AG08395 (cell line): Measurements from ENCODE around the gene RMND5B.
A peak's percentile ranks its signal among the peaks of the same experiment; 100 is the strongest.
"Not testable (repeated sequence)": the region's sequence is repeated elsewhere in the genome, so short reads cannot be mapped to it uniquely, and the experiment has no call there.

Source experiments
- DNase-seq: peaks from one replicate; pipeline ENCODE4 v3.0.0; 2012; ENCODE audit warnings: mixed read lengths, low spot score

RMND5B gene

GRCh38 chr5:178130576-178131445, at the start of gene RMND5B:
TSS of gene RMND5B (plus strand) at chr5:178131014. CDS start at chr5:178138120, 7,106 bp downstream.
- DNase-seq: peak; percentile 93

- DNase-seq: no peak
Measured at GRCh38 chr5:178081571-178082243, 49.1 kb upstream of the RMND5B start.

GRCh38 chr5:178083922-178084321, 46.9 kb upstream of the RMND5B start:
- peak; percentile 22 for DNase-seq

- DNase-seq: no peak
Measured at GRCh38 chr5:178085316-178085715, 45.5 kb upstream of the RMND5B start.

GRCh38 chr5:178086266-178086665, 44.5 kb upstream of the RMND5B start:
- DNase-seq: no peak

- not testable (repeated sequence) for DNase-seq
Measured at GRCh38 chr5:178087199-178087598, 43.6 kb upstream of the RMND5B start.

- no peak for DNase-seq
Measured at GRCh38 chr5:178090856-178091255, 40.0 kb upstream of the RMND5B start.

- DNase-seq: no peak
Measured at GRCh38 chr5:178093134-178093533, 37.7 kb upstream of the RMND5B start.

- DNase-seq: no peak
Measured at GRCh38 chr5:178094345-178094744, 36.5 kb upstream of the RMND5B start.

- DNase-seq: no peak
Measured at GRCh38 chr5:178098685-178099084, 32.1 kb upstream of the RMND5B start.

- no peak for DNase-seq
Measured at GRCh38 chr5:178103612-178104011, 27.2 kb upstream of the RMND5B start.

GRCh38 chr5:178104492-178104891, 26.3 kb upstream of the RMND5B start:
- no peak for DNase-seq

GRCh38 chr5:178106086-178106485, 24.7 kb upstream of the RMND5B start:
- no peak for DNase-seq

GRCh38 chr5:178106556-178107239, 24.1 kb upstream of the RMND5B start:
- DNase-seq: no peak

- no peak for DNase-seq
Measured at GRCh38 chr5:178107756-178108310, 23.0 kb upstream of the RMND5B start.

GRCh38 chr5:178108446-178108845, 22.4 kb upstream of the RMND5B start:
- no peak for DNase-seq

GRCh38 chr5:178108966-178109365, 21.8 kb upstream of the RMND5B start:
- DNase-seq: no peak

GRCh38 chr5:178110511-178110910, 20.3 kb upstream of the RMND5B start:
- DNase-seq: no peak

GRCh38 chr5:178111925-178112324, 18.9 kb upstream of the RMND5B start:
- peak; percentile 56 for DNase-seq

GRCh38 chr5:178112545-178112944, 18.3 kb upstream of the RMND5B start:
- DNase-seq: no peak

GRCh38 chr5:178113141-178113787, 17.6 kb upstream of the RMND5B start, which contains the start of gene N4BP3:
TSS of gene N4BP3 (plus strand) at chr5:178113532. CDS start at chr5:178119584, 6,052 bp downstream.
- peak; percentile 55 for DNase-seq

- DNase-seq: no peak
Measured at GRCh38 chr5:178113841-178114324, 16.9 kb upstream of the RMND5B start.
